SK-N-SH (cell line): ENCODE results near the gene S100A16. TPM values are rescaled to one million over a fixed set of nuclear protein-coding genes. Genes with fewer than 3 reads are reported as not detected.

Experiments used
- CTCF ChIA-PET: fragments of 300-600, 350-600 bp; formaldehyde crosslinking; extraction: SDS; loops from one replicate; lab custom pipeline; 2021; lab: Yijun Ruan, JAX
- POLR2A ChIA-PET: fragments of 350-600 bp; sonication (Branson Sonifier 250); formaldehyde crosslinking; extraction: SDS; loops from one replicate; lab custom pipeline; 2020; ENCODE audit warnings: antibody characterized with exemption, inconsistent platforms; lab: Yijun Ruan, JAX
- DNase-seq: peaks from one replicate; pipeline ENCODE4 v3.0.0; 2012
- H2AFZ ChIP-seq: fragments of 200-600 bp; sonication (generic); 2 replicates; pipeline ENCODE4 v1.8.1; 2016; ENCODE audit warnings: antibody characterized with exemption, mild to moderate bottlenecking, low read depth
- H3F3A ChIP-seq: fragments of 200-600 bp; sonication (generic); replicated peaks from 2 replicates; pipeline ENCODE3; 2016; ENCODE audit warnings: antibody characterized with exemption, mild to moderate bottlenecking; ENCODE audit not compliant: insufficient read depth
- H3K27ac ChIP-seq, 2 experiments: fragments of 200-500 bp in 1 of 2; fragments of 200-600 bp in 1 of 2; sonication (Bioruptor generic) in 1 of 2; sonication (generic), shearing (Covaris generic) in 1 of 2; 2 replicates each; pipeline versions ENCODE4 v1.5.1 to v1.6.1; 2014 to 2016; ENCODE audit warnings: low read depth in 2 of 2, inconsistent platforms in 1 of 2, low read length in 1 of 2, mild to moderate bottlenecking in 1 of 2, mixed read lengths in 1 of 2
- H3K27me3 ChIP-seq: fragments of 200-600 bp; sonication (generic), shearing (Covaris generic); 2 replicates; pipeline ENCODE4 v1.6.1; 2016; ENCODE audit warnings: mixed run types; ENCODE audit not compliant: insufficient read depth
- H3K36me3 ChIP-seq, 2 experiments: fragments of 200-500 bp in 1 of 2; fragments of 200-600 bp in 1 of 2; sonication (Bioruptor generic) in 1 of 2; sonication (generic) in 1 of 2; replicated peaks in 1 of 2; 2 replicates each; pipeline versions ENCODE3 to v1.5.1; 2014 to 2016; ENCODE audit warnings: low read length in 1 of 2, mild to moderate bottlenecking in 1 of 2; ENCODE audit not compliant: insufficient read depth in 2 of 2, control insufficient read depth in 1 of 2
- H3K4me1 ChIP-seq, 2 experiments: fragments of 200-500 bp in 1 of 2; fragments of 200-600 bp in 1 of 2; sonication (Bioruptor generic) in 1 of 2; sonication (generic), shearing (Covaris generic) in 1 of 2; 2 replicates each; pipeline versions ENCODE4 v1.5.1 to v1.6.1; 2014 to 2016; ENCODE audit warnings: low read depth in 1 of 2, low read length in 1 of 2, mixed run types in 1 of 2; ENCODE audit not compliant: insufficient read depth in 2 of 2, control insufficient read depth in 1 of 2
- H3K4me2 ChIP-seq: fragments of 200-600 bp; sonication (generic), shearing (Covaris generic); 2 replicates; pipeline ENCODE4 v1.6.1; 2017; ENCODE audit warnings: mixed run types
- H3K4me3 ChIP-seq, 2 experiments: fragments of 200-500 bp in 1 of 2; fragments of 200-600 bp in 1 of 2; sonication (Bioruptor generic) in 1 of 2; sonication (generic), shearing (Covaris generic) in 1 of 2; 2 replicates each; pipeline versions ENCODE4 v1.5.1 to v1.8.1; 2014 to 2016; ENCODE audit warnings: low read depth in 2 of 2, inconsistent platforms in 1 of 2, low read length in 1 of 2, mild to moderate bottlenecking in 1 of 2, mixed read lengths in 1 of 2, moderate library complexity in 1 of 2
- H3K79me2 ChIP-seq: fragments of 200-600 bp; sonication (generic); 2 replicates; pipeline ENCODE4 v1.8.1; 2017; ENCODE audit warnings: mild to moderate bottlenecking; ENCODE audit not compliant: insufficient read depth
- H3K9ac ChIP-seq: fragments of 200-600 bp; sonication (generic); 2 replicates; pipeline ENCODE4 v1.6.1; 2017; ENCODE audit warnings: mixed run types
- H3K9me2 ChIP-seq: fragments of 200-600 bp; sonication (generic); 2 replicates; pipeline ENCODE4 v1.6.1; 2017; ENCODE audit warnings: mixed run types
- H3K9me3 ChIP-seq: fragments of 200-600 bp; sonication (generic); 2 replicates; pipeline ENCODE4 v1.6.1; 2017; ENCODE audit warnings: mixed run types, mild to moderate bottlenecking, moderate library complexity
- H4K20me1 ChIP-seq: fragments of 200-600 bp; sonication (generic); 2 replicates; pipeline ENCODE4 v1.6.1; 2017; ENCODE audit warnings: mild to moderate bottlenecking, mixed run types; ENCODE audit not compliant: insufficient read depth
- EZH2phosphoT487 ChIP-seq: fragments of 200-600 bp; sonication (generic); IDR thresholded peaks from 2 replicates; pipeline ENCODE4 v1.6.1; 2017; ENCODE audit warnings: low read depth, mixed run types, mild to moderate bottlenecking, antibody characterized with exemption, moderate library complexity, borderline replicate concordance
- FOXJ3 ChIP-seq: sonication (generic); formaldehyde crosslinking; IDR thresholded peaks from 2 replicates; pipeline ENCODE4 v1.5.1; 2020; ENCODE audit warnings: mild to moderate bottlenecking, missing genetic modification reagents
- FOXM1 ChIP-seq: IDR thresholded peaks from 2 replicates; pipeline ENCODE4 v1.4.0; 2012; ENCODE audit warnings: low read depth, mild to moderate bottlenecking
- GATA2 ChIP-seq: sonication (generic); formaldehyde crosslinking; IDR thresholded peaks from 2 replicates; pipeline ENCODE4 v1.5.0; 2020; ENCODE audit warnings: mild to moderate bottlenecking, missing genetic modification reagents
- MEF2A ChIP-seq: IDR thresholded peaks from 2 replicates; pipeline ENCODE4 v1.4.0; 2012; ENCODE audit warnings: low read depth, borderline replicate concordance
- NFIC ChIP-seq: IDR thresholded peaks from 2 replicates; pipeline ENCODE4 v1.4.0; 2012; ENCODE audit warnings: borderline replicate concordance
- NRF1 ChIP-seq: IDR thresholded peaks from 2 replicates; pipeline ENCODE4 v1.6.1; 2012; ENCODE audit warnings: low read depth, mild to moderate bottlenecking, low read length
- PBX3 ChIP-seq: IDR thresholded peaks from 2 replicates; pipeline ENCODE4; 2012
- POLR2AphosphoS5 ChIP-seq: IDR thresholded peaks from 2 replicates; pipeline ENCODE4 v1.6.1; 2012; ENCODE audit warnings: low read depth, low read length
- RCOR1 ChIP-seq: fragments of 150-350 bp; IDR thresholded peaks from 2 replicates; pipeline ENCODE4 v1.6.1; 2017; ENCODE audit warnings: antibody characterized with exemption, low read length
- SMC3 ChIP-seq: IDR thresholded peaks from 2 replicates; pipeline ENCODE4 v1.6.1; 2012; ENCODE audit warnings: low read depth, low read length, improper control_type of control experiment
- TAF1 ChIP-seq: IDR thresholded peaks from 2 replicates; pipeline ENCODE4 v1.6.1; 2012; ENCODE audit warnings: low read depth, mild to moderate bottlenecking, low read length, moderate library complexity, borderline replicate concordance
- TEAD4 ChIP-seq: IDR thresholded peaks from 2 replicates; pipeline ENCODE4 v1.4.0; 2012; ENCODE audit warnings: mild to moderate bottlenecking, borderline replicate concordance; ENCODE audit not compliant: insufficient read depth
- YY1 ChIP-seq: IDR thresholded peaks from 2 replicates; pipeline ENCODE4 v1.4.0; 2012; ENCODE audit warnings: low read depth, mild to moderate bottlenecking
- ZBTB33 ChIP-seq: IDR thresholded peaks from 2 replicates; pipeline ENCODE4 v1.4.0; 2012; ENCODE audit warnings: low read depth, borderline replicate concordance
- WGBS: methylation state at CpG from one replicate; pipeline ENCODE4 v1.1.6; 2017; ENCODE audit warnings: low lambda C conversion rate; 5-methylcytosine and 5-hydroxymethylcytosine counted together
- polyA plus RNA-seq, 3 experiments: library from polyadenylated mRNA; depleted of rRNA; stranded (reverse); fragments of >200 nt; gene quantifications; 2 replicates each; pipeline ENCODE4 v1.2.3, GENCODE V29; 2012
- TF ChIP-seq, protein P1 (sequence below): fragments of 150-350 bp; IDR thresholded peaks from 2 replicates; pipeline ENCODE4 v1.6.1; 2017; ENCODE audit warnings: antibody characterized with exemption, low read length, low read depth, borderline replicate concordance
- TF ChIP-seq, protein P2 (sequence below): IDR thresholded peaks from 2 replicates; pipeline ENCODE4 v1.4.0; 2012; ENCODE audit warnings: low read depth
- TF ChIP-seq, protein P3 (sequence below): IDR thresholded peaks from 2 replicates; pipeline ENCODE4 v1.4.0; 2012; ENCODE audit warnings: low read depth, borderline replicate concordance
- TF ChIP-seq, protein P4 (sequence below): IDR thresholded peaks from 2 replicates; pipeline ENCODE4 v1.6.1; 2012; ENCODE audit warnings: mild to moderate bottlenecking, low read depth, low read length, moderate library complexity
- TF ChIP-seq, protein P5 (sequence below): fragments of 200-600 bp; sonication (generic); IDR thresholded peaks from 2 replicates; pipeline ENCODE4 v1.6.1; 2017; ENCODE audit warnings: antibody characterized with exemption, mild to moderate bottlenecking, moderate library complexity

The S100A16 gene
- polyA plus RNA-seq, 1 of the 3 experiments (the other 2 are of a cell fraction), result 512 TPM

DNA sequence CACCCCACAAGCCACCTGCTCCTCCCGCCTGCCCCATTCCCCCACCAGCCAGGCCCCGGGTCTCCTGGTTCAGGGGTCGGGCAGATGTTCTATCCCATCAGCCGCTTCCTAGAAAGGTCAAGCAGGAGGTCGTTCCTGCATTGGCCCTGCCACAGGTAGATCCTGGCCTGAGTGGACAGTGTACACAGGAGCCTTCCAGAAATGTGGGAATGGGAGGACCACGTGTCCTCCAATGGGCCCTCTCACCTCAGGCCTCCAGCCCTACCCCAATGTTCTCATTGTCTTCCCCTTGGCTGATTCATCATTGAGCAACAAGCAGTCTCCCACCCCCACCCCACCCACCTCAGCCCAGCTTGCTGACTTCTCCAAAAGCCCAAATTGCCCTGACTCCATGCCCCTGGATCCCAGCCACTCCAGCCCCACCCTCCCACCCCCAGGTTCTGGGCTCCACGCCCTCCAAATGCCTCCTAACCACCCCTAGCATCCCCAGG, 2.1 kb downstream of the S100A16 start:
- Histone ChIP-seq H3K4me3 (no peak overlapping the region), H3K79me2 (peaks cover 51% of the 10 kb centered on the region), H3K36me3 (peaks cover 13 to 19% of the 10 kb centered on the region in 2 experiments), H3K4me2 (peak overlapping the region; percentile 99), H4K20me1 (no peaks in the 10 kb centered on the region), H3K9me2 (no peaks in the 10 kb centered on the region), H2AFZ (no peak overlapping the region), H3K9me3 (no peaks in the 10 kb centered on the region), H3F3A (peaks cover 21% of the 10 kb centered on the region), H3K27ac (peak overlapping the region in 1 of 2 experiments; percentile 84; a peak in 2 of 4 replicates), H3K27me3 (no peaks in the 10 kb centered on the region), H3K4me1 (peaks cover 15 to 23% of the 10 kb centered on the region in 2 experiments; a peak in 3 of 4 replicates), H3K9ac (no peak overlapping the region)
- 83% methylated on average over 6 of the region's 7 CpGs for WGBS
- TF ChIP-seq EZH2phosphoT487 (no peak), GATA2 (no peak), POLR2AphosphoS5 (no peak), FOXJ3 (CRISPR knock-in tag) (no peak), NFIC (no peak), RCOR1 (no peak), FOXM1 (no peak), PBX3 (no peak), TAF1 (no peak), SMC3 (no peak), NRF1 (no peak), MEF2A (no peak), YY1 (no peak), ZBTB33 (no peak), TEAD4 (no peak)
- TF ChIP-seq, protein P1, sequence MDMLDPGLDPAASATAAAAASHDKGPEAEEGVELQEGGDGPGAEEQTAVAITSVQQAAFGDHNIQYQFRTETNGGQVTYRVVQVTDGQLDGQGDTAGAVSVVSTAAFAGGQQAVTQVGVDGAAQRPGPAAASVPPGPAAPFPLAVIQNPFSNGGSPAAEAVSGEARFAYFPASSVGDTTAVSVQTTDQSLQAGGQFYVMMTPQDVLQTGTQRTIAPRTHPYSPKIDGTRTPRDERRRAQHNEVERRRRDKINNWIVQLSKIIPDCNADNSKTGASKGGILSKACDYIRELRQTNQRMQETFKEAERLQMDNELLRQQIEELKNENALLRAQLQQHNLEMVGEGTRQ, result no peak
- TF ChIP-seq, protein P2, sequence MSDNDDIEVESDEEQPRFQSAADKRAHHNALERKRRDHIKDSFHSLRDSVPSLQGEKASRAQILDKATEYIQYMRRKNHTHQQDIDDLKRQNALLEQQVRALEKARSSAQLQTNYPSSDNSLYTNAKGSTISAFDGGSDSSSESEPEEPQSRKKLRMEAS, result no peak
- TF ChIP-seq, protein P3, sequence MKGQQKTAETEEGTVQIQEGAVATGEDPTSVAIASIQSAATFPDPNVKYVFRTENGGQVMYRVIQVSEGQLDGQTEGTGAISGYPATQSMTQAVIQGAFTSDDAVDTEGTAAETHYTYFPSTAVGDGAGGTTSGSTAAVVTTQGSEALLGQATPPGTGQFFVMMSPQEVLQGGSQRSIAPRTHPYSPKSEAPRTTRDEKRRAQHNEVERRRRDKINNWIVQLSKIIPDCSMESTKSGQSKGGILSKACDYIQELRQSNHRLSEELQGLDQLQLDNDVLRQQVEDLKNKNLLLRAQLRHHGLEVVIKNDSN, result no peak
- TF ChIP-seq, protein P4, sequence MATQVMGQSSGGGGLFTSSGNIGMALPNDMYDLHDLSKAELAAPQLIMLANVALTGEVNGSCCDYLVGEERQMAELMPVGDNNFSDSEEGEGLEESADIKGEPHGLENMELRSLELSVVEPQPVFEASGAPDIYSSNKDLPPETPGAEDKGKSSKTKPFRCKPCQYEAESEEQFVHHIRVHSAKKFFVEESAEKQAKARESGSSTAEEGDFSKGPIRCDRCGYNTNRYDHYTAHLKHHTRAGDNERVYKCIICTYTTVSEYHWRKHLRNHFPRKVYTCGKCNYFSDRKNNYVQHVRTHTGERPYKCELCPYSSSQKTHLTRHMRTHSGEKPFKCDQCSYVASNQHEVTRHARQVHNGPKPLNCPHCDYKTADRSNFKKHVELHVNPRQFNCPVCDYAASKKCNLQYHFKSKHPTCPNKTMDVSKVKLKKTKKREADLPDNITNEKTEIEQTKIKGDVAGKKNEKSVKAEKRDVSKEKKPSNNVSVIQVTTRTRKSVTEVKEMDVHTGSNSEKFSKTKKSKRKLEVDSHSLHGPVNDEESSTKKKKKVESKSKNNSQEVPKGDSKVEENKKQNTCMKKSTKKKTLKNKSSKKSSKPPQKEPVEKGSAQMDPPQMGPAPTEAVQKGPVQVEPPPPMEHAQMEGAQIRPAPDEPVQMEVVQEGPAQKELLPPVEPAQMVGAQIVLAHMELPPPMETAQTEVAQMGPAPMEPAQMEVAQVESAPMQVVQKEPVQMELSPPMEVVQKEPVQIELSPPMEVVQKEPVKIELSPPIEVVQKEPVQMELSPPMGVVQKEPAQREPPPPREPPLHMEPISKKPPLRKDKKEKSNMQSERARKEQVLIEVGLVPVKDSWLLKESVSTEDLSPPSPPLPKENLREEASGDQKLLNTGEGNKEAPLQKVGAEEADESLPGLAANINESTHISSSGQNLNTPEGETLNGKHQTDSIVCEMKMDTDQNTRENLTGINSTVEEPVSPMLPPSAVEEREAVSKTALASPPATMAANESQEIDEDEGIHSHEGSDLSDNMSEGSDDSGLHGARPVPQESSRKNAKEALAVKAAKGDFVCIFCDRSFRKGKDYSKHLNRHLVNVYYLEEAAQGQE, result no peak
- TF ChIP-seq, protein P5, sequence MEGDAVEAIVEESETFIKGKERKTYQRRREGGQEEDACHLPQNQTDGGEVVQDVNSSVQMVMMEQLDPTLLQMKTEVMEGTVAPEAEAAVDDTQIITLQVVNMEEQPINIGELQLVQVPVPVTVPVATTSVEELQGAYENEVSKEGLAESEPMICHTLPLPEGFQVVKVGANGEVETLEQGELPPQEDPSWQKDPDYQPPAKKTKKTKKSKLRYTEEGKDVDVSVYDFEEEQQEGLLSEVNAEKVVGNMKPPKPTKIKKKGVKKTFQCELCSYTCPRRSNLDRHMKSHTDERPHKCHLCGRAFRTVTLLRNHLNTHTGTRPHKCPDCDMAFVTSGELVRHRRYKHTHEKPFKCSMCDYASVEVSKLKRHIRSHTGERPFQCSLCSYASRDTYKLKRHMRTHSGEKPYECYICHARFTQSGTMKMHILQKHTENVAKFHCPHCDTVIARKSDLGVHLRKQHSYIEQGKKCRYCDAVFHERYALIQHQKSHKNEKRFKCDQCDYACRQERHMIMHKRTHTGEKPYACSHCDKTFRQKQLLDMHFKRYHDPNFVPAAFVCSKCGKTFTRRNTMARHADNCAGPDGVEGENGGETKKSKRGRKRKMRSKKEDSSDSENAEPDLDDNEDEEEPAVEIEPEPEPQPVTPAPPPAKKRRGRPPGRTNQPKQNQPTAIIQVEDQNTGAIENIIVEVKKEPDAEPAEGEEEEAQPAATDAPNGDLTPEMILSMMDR, result no peak
- CTCF ChIA-PET, result interaction anchor here (1.4 kb wide), 1 partner anchor 39 kb away, joined by 5 read pairs; no protein-coding TSS in a partner anchor
- POLR2A ChIA-PET, result no interaction called here
- DNase-seq, result no peak
